GM19397 (cell line): ENCODE data around the gene EMC10.

Experiments used
- ATAC-seq: cut with Tn5 transposase; IDR thresholded peaks from one replicate; pipeline ENCODE4 v1.9.1; 2021; ENCODE audit warnings: mild to moderate bottlenecking, moderate library complexity; ENCODE audit not compliant: unreplicated experiment

The EMC10 gene

GRCh38 chr19:50537769-50538230, 61.5 kb downstream of the EMC10 start:
- ATAC-seq: no peak
